DMS53 treated with DMSO at 0.1 percent for 48 hours (cell line): ENCODE measurements around the gene RAB3C.
"Not testable (repeated sequence)": the region's sequence is repeated elsewhere in the genome, so short reads cannot be mapped to it uniquely, and the experiment has no call there.

Source experiments
- DNase-seq: peaks from one replicate; lab custom pipeline; 2025; ENCODE audit not compliant: unreplicated experiment; lab: John Stamatoyannopoulos, UW

RAB3C gene

GRCh38 chr5:58674070-58674469, 91.2 kb downstream of the RAB3C start:
- DNase-seq, result no peak

GRCh38 chr5:58674711-58675110, 91.8 kb downstream of the RAB3C start:
- no peak for DNase-seq

GRCh38 chr5:58675341-58675740, 92.5 kb downstream of the RAB3C start:
- no peak for DNase-seq

GRCh38 chr5:58677650-58678049, 94.8 kb downstream of the RAB3C start:
- no peak for DNase-seq

GRCh38 chr5:58680503-58680902, 97.6 kb downstream of the RAB3C start:
- no peak for DNase-seq

GRCh38 chr5:58681943-58682342, 99.1 kb downstream of the RAB3C start:
- DNase-seq, result no peak

GRCh38 chr5:58683567-58683966, 100.7 kb downstream of the RAB3C start:
- DNase-seq, result no peak

GRCh38 chr5:58687079-58687478, 104.2 kb downstream of the RAB3C start:
- DNase-seq, result no peak

GRCh38 chr5:58687595-58687994, 104.7 kb downstream of the RAB3C start:
- no peak for DNase-seq

- DNase-seq, result not testable (repeated sequence)
Measured at GRCh38 chr5:58699088-58699761, 116.3 kb downstream of the RAB3C start.

GRCh38 chr5:58699762-58700118, 116.9 kb downstream of the RAB3C start:
- no peak for DNase-seq

- DNase-seq, result no peak
Measured at GRCh38 chr5:58703925-58704555, 121.2 kb downstream of the RAB3C start.

- no peak for DNase-seq
Measured at GRCh38 chr5:58706736-58707135, 123.9 kb downstream of the RAB3C start.

GRCh38 chr5:58708456-58708855, 125.6 kb downstream of the RAB3C start:
- no peak for DNase-seq

GRCh38 chr5:58710425-58710824, 127.5 kb downstream of the RAB3C start:
- DNase-seq, result not testable (repeated sequence)

GRCh38 chr5:58710871-58711270, 128.0 kb downstream of the RAB3C start:
- DNase-seq, result no peak

GRCh38 chr5:58711965-58712364, 129.1 kb downstream of the RAB3C start:
- DNase-seq, result no peak

GRCh38 chr5:58714046-58714445, 131.2 kb downstream of the RAB3C start:
- DNase-seq, result no peak

- DNase-seq, result no peak
Measured at GRCh38 chr5:58715997-58716656, 133.3 kb downstream of the RAB3C start.

GRCh38 chr5:58716713-58717112, 133.8 kb downstream of the RAB3C start:
- no peak for DNase-seq

- no peak for DNase-seq
Measured at GRCh38 chr5:58717303-58718007, 134.6 kb downstream of the RAB3C start.
